OCI-M2 (cell line): ENCODE results near the gene LCP1.
"Not testable (repeated sequence)": the region's sequence is repeated elsewhere in the genome, so short reads cannot be mapped to it uniquely, and the experiment has no call there.

Source experiments
- DNase-seq: peaks from one replicate; lab custom pipeline; 2025; ENCODE audit not compliant: unreplicated experiment; lab: John Stamatoyannopoulos, UW

LCP1 gene, protein sequence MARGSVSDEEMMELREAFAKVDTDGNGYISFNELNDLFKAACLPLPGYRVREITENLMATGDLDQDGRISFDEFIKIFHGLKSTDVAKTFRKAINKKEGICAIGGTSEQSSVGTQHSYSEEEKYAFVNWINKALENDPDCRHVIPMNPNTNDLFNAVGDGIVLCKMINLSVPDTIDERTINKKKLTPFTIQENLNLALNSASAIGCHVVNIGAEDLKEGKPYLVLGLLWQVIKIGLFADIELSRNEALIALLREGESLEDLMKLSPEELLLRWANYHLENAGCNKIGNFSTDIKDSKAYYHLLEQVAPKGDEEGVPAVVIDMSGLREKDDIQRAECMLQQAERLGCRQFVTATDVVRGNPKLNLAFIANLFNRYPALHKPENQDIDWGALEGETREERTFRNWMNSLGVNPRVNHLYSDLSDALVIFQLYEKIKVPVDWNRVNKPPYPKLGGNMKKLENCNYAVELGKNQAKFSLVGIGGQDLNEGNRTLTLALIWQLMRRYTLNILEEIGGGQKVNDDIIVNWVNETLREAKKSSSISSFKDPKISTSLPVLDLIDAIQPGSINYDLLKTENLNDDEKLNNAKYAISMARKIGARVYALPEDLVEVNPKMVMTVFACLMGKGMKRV

DNA sequence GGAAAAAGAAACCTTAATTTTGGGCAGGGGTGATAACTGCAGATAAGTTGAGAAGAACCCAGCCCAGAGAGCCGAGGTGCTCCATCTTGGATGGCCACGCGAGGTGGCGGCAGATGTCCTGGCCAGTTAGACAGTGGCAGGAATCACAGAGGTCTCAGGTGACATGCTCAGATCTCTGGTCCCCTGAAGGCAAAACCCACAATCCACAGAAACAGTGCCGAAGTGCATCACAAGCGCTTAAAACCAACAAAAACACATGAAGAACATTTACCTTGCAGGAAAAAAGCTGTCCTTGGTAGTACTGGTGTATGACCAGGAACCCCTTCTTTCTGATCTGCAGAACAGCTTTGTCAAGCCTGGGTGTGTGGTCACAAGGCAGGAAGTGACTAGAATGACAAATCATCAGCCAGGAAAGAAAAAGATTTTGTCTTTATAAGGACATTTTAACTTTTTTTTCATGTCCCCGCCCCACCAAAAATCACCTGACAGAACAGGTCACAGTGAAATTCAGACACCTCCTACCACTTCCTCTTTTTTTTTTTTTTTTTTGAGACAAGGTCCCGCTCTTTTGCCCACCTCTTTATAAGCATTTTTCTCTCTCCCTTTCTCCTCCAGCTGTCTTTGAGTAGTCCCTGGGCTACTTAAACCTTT lies at the start of gene LCP1:
LCP1 (minus strand) TSS at position 338 of the 651 bp plus-strand sequence. CDS start 22,515 bp downstream, outside the sequence.
- DNase-seq, result peak; percentile 57

DNA sequence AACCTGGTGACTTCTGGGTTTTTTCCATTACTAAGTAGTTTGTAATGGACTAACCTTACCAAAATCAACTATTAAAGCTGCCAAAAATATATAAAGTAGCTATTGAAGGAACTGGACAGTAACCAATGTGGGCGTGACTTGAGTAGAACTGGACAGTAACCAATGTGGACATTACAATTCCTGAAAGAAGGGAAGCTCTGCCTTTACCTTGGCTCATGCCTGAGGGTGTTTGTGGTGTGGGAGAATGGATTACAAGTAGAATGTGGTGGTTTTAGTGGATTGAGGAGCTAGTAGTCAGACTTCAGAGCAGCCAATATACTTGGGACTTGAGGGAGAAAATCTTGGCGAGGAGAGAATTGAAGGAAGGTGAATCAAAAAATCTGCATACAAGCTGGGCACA lies 47.3 kb upstream of the LCP1 start:
- no peak for DNase-seq

DNA sequence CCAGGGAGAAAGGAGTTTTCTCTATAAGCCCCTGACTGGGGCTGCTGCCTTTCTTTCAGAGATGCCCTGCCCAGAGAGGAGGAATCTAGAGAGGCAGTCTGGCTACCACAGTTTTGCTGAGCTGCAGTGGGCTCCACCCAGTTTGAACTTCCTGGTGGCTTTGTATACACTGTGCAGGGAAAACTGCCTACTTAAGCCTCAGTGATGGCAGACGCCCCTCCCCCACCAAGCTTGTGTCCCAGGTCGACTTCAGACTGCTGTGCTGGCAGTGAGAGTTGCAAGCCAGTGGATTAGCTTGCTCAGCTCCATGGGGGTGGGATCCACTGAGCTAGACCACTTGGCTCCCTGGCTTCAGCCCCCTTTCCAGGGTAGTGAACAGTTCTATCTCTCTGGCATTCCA lies 38.3 kb upstream of the LCP1 start:
- DNase-seq, result not testable (repeated sequence)

DNA sequence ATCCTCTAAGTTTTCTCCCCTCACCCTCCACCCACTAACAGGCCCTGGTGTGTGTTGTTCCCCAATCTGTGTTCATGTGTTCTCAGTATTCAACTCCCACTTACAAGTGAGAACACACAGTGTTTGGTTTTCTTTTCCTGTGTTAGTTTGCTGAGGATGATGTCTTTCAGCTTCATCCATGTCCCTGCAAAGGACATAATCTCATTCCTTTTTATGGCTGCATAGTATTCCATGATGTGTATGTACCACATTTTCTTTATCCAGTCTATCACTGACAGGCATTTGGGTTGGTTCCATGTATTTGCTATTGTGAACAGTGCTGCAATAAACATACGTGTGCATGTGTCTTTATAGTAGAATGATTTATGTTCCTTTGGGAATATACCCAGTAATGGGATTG lies 32.8 kb upstream of the LCP1 start:
- DNase-seq, result not testable (repeated sequence)

DNA sequence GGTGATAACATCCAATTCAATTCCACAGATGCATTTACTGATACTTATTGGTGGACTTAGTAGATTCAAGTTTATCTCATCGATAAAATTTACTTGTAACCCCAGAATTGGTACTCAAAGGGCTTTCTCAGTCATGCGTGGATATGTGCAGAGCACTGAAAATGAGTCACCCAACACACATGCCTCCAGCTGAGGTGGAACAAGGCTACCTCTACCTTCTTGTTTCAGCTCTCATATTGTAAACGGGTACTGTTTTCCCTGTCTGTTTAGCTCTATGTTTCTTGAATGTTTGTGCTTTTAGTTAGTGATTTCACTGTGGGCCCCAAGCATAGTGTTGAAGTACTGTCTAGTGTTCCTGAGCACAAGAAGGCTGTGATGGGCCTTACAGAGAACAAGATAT lies 31.3 kb upstream of the LCP1 start:
- DNase-seq, result no peak

DNA sequence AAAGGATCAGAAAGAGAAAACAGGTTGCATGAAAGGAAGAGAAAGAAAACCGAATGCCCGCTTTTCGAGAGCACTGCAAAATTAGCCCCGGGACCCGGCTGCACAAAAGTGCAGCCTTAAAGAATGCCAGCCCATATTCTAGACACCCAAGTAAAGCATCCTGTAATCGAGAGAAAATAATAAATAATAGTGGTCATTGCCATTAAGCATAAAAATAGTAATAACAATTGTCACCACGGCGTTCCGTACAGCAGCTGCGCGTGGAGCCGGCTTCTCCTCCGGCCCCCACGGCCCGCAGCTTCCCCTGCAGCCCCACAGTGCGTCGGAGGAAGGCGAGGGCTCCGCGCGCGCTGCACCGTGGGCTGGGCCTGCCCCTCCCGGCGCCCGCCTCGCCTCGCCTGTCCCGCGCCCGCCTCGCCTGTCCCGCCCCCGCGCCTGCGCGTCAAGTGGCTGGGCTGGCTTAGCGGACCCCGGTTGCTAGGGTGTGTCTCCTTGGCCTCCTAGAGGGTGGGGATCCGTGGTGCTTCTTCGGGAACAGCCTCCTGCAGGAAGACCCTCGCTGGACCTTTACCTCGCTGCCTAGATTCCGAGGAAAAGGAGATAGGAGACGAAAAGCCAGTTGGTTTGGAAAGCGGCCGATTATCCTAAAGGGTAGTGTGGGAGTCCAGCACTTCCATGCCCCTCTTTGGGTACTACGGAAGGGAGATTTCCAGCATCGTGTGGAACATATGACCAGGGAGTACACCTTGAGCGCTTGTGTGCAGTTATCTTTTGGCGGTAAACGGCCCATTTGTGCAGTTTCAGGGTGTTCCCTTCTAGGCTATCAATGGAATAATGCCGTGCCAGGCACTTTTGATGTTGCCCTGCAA lies 29.7 kb upstream of the LCP1 start, which contains the start of gene LRRC63:
LRRC63 (plus strand) TSS at position 446 of the 869 bp plus-strand sequence. CDS start 1,107 bp downstream, outside the sequence.
- no peak for DNase-seq

DNA sequence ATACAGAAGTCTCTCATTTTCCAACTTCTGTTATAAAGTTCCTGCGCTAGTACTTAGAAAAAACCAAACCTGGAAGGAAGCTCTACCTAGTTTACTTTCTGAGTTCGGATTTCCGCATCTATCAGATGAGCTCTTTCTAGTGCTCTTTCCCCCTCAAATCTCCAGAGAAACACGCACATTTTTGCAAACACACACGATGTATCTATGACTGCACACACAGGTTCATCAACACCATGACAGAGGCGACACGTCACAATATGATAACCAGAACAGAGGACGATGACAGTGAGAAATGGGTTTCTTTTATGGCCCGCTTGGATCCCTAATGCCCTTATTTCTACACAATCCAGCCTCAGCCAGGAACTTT lies 29.1 kb upstream of the LCP1 start:
- no peak for DNase-seq

DNA sequence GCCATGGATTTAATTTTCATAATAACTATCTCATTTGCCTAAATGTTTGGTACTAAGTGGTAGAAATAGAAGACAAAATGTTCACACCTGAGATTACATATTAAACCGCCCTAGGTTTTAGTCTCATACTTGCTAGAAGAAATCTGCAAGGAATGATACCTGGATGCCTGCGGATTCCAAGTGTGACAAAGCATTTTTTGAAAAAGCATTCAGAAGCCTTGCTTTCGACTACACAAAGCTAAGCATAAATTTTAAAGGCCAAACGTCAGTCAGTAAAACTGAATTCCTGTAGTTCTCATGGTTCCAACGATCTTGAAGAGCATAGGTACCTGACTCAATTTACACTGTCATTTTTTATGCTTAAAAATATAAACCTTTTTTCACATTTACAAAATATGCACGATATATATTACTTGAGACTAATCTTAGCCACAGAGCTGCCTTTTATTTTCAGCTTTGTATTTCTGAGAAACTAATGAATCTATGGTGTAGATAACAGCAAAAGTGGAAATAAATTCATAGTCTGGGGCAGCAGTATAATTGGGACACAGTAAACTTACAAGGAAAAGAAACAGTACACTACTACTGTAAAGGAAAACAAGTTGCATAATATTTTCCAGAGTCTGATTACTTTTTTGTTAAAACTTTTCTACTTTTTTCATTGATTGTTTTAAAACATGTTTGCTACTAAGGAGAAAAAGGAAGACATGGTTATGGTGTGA lies 28.5 kb upstream of the LCP1 start:
- DNase-seq, result no peak

DNA sequence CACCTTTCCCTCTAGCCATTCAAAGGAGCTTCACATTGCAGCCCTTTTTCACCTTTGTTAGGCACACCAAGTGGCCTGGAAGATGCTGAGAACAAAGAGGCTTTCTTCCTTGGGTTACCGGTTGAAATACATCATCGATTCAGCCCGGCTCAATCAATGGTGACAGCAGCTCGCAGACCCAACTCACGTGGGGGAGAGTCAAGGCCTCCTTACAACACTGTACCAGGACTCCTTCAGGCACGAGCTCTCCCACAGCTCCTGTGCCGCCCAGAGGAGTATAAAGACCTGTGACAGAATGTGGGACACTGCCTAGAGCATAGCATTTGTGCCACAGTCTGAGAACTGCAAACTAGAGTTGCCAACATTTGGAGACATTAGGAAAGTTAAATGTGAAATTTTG lies 25.9 kb upstream of the LCP1 start:
- no peak for DNase-seq

DNA sequence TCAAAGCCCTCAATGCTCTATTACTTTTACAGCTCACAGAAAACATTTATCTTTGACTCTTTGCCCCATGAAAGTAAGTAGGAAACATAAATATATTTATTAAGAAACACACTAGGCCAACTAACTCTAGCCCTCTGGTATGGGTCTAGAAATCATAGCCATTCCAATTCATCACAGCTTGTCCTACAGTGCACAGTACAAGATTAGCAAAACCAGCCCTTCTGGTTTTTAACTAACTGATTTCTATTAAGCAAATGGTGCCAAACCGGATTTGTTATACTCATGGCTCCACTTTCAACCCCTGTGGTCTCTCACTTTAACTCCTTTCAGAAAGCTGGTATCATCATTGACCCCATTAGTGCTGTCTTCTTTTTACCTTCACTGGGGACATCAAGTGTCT lies 24.2 kb upstream of the LCP1 start:
- no peak for DNase-seq

DNA sequence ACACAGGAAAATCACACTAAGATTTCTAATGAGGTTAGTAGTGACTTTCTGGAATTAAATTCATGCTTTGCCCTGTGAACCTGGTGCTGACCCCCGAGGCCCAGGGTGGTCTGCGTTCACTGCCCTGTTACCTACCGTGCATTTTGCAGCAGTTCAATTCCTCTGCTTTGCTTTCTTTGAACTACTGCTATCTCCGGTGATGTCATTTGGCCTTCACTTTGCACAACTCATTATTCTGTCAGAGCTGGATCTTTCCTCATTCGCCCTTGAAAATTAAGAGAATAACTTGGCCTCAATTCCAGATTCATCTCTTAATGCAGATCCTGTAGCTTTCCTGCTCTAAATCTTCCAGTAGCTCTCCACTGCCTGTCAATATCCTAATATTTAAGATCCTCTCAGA lies 21.0 kb upstream of the LCP1 start:
- no peak for DNase-seq

DNA sequence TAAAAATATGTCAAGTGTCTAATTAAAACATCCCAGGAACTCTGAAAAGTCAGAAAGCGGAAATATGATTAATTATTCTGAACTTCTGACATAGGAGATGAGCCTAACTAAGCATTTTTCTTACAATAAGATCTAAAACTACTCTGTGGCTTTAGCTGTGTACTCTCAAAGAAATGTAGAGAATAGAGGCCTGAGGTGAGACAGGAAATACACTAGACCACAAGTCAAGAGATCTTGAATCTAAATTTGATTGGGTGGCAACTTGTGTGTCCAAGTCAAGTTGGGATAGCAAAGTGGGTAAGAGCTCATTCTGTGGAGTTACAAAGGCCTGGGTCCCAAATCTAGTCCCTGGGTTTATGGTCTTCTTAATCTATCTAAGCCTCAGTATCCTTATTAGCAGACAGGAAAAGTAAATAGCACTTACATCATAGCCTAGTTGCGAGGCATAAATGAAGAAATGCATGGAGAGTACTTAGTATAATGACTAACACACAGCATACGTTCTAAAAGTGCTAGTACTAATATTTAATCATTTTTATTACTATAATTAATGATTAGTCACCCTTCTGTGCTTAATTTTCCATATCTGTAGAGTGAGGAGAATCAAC lies 20.3 kb upstream of the LCP1 start:
- DNase-seq, result no peak

DNA sequence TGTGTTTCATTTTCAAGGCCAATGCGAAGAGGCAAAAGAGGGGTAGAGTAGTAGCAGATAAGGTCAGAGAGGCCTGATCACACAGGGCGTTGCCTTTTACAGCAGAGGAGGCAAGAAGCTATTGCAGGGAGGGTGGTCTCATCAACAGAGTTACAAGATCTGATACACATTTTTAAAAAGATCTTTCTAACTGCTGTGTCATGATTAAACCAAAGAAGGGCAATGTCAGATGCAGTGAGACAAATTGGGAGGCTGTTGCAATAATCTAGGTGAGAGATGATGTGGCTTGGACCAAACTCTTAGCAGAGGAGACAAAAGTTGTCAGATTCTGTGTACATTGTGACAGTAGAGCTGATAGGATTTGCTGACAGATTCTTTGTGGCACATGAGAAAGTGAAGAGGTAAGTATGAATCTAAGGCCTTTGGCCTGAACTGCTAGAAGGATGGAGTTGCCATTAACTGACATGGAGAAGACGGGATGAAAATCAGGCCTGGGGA lies 16.8 kb upstream of the LCP1 start:
- DNase-seq, result no peak

DNA sequence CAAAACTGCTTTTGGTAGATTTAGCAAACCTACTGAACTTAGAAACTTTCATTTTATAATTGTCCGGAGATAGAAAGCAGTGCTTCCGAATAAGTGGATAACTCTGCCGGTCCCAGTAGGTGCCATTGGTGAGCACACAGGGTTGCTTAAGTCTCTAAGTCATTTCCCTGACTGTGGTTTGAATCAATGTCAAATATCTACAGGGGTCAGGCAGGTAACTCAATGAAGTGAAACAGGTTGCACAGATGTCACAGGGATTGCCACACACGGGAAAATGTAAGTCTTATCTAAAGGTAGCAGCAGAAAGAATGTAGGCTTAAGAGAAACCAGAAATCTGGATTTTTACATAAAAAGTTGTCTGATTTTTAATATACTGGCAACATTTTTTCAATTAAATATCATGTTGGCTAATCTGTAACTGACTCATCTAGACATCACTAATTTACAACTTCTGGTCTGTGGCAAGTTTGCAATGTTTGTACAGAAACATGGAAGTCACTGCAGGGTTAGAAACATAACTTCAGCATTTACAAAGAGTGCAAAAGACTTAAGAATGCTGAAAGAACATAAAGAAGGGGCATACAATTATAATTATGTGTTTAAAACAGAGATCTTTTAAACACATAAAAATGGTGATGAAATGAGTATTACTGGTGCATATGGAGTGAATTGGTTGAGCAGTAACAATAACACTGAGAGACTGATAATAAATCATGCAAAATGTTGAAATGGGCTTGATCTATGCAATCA lies 15.5 kb upstream of the LCP1 start:
- DNase-seq, result no peak

DNA sequence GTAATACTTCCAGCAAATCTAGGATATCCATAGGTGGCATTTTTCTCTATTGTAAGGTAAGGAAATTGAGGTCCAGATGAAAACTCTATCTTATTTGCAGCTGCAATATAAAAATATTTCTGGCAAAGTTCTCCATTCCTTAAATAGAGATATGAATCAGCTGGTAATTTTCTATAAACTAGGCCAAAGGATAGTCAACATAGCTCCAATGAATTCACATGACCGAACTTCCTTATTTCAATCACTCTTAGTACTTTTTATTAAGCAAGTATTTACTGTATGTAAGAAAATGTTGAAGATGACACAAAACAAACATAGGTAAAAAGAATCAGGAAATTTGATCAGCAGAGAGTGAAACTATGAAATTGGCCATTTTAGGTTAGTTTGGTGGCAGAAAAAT lies 13.0 kb upstream of the LCP1 start:
- DNase-seq, result no peak

DNA sequence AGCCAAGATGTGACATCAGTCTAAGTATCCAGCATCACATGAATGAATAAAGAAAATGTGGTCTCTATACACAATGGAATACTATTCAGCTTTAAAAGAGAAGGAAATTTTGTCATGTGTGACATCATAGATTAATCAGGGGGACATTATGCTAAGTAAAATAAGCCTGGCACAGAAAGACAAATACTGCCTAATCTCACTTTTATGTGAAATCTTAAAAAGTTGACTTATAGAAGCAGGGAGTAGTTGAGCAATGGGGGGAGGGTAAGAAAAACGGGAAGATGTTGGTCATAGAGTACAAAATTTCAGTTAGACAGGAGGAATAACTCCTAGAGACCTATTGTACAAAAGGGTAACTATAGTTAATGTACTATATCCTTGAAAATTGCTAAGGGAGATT lies 10.4 kb upstream of the LCP1 start:
- DNase-seq, result no peak

DNA sequence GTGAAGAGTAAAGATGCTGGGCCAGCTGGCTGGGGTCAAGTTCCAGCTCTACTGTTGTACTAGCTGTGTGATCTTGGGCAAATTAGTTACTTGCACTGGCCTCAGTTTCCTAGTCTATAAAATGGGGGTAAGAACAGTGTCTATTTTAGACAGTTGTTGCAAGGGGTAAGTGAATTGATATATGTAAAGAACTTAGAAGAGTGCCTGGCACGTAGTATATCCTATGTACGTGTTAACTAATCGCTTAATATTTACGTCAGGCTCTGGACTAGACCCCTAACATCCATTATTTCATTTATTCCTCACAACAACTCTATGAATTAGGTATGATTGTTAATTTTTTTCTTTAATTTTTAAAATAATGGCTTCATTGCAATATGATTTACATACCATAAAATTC lies 3.7 kb upstream of the LCP1 start:
- DNase-seq, result no peak

DNA sequence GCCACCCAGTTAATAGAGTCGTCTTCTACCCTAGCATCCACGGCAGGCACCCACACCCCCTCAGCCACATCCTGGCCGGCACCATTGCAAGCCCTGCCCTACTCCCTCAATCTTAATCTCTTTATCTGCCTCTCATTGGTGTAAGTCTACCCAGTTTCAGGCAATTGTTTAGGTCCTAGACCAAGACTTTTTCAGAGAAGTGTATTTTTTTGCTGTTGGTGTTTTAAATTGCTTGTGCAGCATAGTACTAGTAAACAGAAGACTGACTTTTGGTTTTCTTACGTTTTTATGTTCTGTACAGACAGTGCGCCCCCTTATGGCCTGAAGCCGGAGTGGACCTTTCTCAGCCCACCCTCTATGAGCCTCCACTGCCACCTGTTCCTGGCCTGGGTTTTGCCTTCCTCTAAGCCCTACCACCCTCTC lies 2.3 kb upstream of the LCP1 start:
- DNase-seq, result peak; percentile 34
